Suppressor macrophage treated with lipopolysaccharide for 4 hours (primary cell): ENCODE results near the gene B4GALT7.
"Not testable (repeated sequence)": the region's sequence is repeated elsewhere in the genome, so short reads cannot be mapped to it uniquely, and the experiment has no call there.

ENCODE experiments used
- DNase-seq: peaks from one replicate; pipeline ENCODE4 v3.0.0-alpha.2; 2020

The B4GALT7 gene, protein sequence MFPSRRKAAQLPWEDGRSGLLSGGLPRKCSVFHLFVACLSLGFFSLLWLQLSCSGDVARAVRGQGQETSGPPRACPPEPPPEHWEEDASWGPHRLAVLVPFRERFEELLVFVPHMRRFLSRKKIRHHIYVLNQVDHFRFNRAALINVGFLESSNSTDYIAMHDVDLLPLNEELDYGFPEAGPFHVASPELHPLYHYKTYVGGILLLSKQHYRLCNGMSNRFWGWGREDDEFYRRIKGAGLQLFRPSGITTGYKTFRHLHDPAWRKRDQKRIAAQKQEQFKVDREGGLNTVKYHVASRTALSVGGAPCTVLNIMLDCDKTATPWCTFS

DNA sequence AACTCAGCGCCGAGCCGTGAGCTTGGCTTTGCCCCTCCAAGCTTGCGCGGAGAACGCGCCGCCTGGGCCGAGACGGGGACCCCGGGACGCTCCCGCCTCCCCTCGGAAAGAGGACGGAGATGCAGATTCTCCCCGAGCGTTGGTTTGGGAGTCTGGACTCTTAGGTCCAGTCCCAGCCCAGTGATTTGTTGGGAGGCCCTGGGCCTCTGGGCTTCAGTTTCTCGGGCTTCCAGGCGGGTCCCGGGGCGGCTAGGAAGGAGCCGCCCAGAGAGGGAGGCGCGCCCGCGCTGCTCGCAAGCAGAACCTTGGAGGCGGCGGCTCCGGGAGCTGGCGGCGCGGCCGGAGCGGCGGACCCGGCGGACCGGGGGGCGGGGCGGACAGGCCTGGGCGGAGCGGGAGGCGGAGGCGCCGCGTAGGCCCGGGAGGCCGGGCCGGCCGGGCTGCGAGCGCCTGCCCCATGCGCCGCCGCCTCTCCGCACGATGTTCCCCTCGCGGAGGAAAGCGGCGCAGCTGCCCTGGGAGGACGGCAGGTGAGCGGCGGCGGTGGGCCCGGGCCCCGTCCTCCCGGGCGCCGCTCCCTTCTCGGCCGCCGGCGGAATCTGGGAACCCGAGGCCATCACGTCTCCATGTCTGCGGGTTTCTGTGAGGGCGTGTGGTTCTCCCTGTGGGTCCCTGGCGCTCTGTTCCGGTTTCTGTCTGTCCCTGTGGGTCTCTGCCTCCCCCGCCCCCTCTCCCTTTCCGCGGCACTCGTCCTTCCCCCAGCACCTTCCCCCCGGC lies at the start of gene B4GALT7:
TSS of gene B4GALT7 (plus strand) at position 402 of the 777 bp plus-strand sequence. CDS start at position 481, 79 bp downstream.
- DNase-seq: peak; percentile 91

DNA sequence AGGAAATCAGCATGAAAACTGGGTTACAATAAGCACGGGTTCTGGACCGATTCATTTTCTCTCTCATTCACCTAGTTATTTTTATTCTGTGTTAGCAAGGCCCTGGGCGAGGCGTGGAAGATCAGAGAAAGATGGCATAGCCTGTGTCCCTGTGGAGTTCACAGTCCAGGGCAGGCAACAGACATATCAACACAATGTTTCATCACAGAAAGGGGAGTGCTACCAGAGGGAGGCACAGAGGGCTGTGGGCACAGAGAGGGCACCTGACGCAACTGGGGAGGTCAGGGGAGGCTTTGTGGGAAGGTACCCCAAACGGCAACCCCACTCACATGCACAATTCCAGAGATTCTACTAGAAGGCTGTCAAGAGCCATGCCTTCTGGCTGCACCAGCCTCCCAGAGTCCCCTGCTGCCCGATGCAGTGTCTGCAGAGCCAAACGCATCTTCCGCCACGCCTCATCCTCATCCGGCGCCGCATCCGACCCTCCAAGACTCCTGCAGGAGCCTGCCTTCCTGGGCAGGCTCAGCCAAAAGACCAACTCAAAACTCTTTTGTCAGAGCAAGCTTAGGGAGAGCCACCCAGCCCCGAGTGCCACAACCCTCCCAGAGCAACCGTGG lies 47.0 kb upstream of the B4GALT7 start:
- DNase-seq: no peak

DNA sequence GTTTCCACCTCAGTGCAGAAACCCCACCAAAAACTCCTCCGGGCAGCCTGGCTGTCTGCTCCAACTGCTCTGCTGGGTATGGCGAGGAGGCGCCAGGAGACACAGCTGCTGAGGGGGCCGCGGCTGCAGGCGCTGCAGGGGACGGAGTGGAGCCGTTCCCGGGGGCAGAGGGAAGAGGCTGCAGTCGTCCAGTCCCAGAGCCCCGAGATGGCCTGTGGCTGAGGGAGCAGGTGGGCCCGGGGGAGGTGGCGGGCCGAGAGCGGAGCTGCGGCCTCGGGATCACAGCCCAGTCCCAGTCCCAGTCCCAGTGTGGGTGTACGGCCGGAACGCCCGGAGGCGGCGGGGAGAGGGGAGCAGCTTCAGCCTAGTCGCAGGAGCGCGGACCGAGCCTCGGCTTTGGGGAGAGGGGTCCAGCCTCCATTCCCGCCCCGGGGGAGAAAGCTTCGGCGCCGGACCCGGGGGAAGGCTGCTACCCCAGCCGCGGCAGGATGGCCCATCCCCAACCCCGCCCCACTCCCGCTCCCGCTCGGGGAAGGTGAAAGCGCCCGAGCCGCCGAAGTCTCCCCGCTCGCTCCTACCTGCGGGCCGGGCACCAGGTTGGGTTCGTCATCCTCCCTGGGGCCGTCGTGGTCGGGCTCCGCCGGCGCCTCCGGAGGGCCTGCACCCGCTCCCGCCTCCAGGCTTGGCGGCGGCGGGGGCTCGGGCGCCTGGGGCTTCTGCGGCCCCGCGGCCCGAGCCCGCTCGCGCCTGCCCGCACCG lies 46.1 kb upstream of the B4GALT7 start:
- DNase-seq: peak; percentile 27

DNA sequence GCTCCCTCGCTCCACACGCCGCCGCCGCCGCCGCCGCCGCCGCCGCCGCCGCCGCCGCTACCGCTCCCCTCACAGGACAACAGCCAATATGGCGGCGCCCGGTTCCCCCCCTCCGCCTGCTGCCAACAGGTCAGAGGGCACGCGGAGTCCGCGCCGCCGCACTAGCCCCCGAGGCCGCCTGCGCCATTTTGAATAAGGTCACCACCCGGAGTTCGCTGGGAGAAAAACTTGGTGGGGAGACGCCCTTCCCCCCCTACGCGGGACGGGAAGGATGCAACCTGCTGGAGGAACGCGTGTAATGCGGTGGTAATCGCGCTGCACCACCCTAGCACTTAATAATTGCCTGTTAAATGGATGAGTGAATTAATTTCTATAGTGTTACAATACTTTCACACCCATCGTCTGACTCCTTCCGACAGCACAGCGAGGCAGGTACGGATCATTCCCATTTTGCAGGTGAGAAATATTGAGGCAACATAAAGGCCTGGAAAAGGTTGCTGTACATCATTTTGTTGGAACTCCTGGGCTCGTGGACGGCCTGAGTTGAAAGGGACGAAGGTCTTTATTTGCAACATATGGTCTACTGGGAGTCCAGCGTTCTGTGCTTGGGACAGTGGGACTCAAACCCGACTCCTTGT lies 45.3 kb upstream of the B4GALT7 start, which contains the start of gene FAM193B:
TSS of gene FAM193B (minus strand) at position 90 of the 638 bp plus-strand sequence. CDS start 105 bp downstream, outside the sequence.
- DNase-seq: peak; percentile 95

DNA sequence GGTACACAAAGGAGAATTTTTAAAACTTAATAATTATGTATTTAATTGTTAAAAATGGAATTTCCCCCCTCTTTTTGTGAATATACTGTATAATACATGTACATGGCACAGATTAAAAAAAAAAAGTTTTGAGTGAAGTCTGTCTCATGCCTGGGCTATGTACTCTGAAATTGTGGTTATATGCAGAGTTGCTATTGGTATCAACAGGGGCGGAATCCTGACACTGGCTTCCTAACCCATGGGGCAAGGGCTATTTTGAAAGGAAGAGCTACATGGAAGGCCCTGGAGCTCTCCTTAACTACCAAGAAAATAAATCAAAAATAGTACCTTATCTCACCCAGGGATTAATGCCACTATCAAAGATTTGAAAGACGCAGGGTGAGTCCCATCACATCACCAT lies 44.7 kb upstream of the B4GALT7 start:
- no peak for DNase-seq

DNA sequence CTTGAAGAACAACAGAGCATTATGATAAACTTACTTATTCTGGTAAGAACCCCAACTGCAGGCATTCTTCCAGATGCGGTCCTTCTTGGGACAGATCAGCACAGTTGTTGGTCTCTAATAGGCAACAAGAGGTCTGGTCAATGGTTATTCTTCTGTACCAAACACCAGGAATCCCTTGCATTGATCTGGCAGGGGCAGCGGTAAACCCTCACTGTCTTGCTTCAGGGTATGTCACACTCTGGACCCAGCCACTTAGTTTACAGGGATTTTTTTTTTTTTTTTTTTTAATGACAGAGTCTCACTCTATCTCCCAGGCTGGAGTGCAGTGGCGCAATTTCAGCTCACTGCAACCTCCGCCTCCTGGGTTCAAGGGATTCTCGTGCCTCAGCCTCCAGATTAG lies 44.3 kb upstream of the B4GALT7 start:
- DNase-seq: no peak

DNA sequence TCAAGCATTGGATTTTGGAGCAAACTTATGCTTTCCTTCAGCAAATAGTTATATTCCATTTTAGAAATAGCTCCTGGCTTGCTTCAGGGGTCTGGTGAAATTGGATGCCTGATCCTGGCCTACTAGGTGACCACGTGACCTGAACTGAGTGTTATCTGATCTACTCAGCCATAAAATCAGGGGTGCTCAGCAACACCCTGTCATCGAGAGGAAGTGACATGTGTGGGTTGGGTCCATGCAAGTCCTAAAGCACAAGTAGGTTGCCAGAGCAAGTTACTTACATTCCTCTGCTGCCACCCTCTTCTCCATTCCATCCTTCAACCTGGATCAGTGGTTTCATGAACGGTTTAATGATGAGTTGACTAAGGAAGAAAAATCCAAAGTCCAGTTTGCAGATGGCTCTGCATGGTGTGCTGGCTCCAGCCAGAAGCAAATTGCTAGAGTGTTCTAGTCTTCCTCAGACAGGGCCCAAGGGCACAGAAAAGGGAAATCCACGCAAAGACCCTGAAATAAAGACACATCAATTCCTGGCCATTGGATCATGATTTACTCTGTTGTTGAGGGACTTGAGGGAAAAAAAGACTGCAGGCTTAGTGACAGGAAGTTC lies 42.8 kb upstream of the B4GALT7 start:
- DNase-seq: no peak

DNA sequence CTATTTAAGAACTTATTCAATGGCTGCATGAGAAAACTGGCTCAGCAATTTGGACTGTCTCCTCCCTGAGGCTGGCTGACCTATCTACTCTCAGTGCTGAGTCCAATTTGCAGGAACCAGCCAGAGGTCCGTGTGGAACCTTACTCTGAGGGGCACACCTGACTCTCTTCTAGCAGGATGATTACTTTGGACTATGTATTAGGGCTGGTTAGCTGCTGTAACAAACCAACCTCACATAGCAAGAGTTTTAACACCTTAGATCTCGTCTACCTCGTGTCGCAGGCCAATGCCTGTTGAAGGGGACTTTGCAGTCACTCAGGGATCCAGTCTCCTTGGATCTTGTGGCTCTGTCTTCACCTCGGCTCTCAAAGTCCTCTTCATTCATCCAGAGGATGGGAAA lies 42.1 kb upstream of the B4GALT7 start:
- DNase-seq: no peak

DNA sequence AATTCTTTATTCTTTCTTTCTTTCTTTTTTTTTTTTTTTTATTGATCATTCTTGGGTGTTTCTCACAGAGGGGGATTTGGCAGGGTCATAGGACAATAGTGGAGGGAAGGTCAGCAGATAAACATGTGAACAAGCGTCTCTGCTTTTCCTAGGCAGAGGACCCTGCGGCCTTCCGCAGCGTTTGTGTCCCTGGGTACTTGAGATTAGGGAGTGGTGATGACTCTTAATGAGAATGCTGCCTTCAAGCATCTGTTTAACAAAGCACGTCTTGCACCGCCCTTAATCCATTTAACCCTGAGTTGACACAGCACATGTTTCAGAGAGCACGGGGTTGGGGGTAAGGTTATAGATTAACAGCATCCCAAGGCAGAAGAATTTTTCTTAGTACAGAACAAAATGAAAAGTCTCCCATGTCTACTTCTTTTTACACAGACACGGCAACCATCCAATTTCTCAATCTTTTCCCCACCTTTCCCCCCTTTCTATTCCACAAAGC lies 40.4 kb upstream of the B4GALT7 start:
- DNase-seq: not testable (repeated sequence)

DNA sequence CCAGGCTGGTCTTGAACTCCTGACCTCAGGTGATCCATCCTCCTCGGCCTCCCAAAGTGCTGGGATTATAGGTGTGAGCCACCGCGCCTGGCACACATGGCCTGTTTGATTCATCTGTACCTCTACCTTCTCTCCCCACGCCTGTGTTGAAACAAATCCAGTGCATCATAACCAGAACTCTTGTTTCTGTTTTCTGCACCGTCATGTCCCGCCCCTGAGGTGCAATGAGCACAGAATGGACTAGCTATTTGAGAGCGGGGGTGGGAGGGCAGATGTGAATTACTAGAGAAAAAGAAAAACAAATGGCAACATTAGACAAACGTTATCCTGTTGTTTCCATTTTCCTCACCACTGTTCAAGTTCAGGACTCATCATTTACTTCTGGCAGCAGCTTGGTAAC lies 34.9 kb upstream of the B4GALT7 start:
- no peak for DNase-seq

DNA sequence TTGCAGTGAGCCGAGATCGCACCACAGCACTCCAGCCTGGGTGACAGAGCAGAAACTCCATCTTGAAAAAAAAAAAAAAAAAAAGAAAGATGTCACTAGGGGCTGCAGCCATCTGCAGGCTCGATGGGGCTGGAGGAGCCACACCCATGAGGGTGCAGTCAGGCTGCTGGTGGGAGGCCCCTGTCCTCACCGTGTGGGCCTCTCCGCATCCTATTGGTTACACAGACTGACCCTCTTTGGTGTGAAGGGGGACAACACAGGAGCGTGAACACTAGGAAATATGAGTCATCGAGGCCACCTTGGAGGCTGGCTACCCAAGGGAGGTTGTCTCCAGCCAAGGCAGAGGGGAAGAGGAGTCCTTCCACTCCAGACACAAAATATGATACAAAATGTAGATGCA lies 31.6 kb upstream of the B4GALT7 start:
- DNase-seq: no peak

DNA sequence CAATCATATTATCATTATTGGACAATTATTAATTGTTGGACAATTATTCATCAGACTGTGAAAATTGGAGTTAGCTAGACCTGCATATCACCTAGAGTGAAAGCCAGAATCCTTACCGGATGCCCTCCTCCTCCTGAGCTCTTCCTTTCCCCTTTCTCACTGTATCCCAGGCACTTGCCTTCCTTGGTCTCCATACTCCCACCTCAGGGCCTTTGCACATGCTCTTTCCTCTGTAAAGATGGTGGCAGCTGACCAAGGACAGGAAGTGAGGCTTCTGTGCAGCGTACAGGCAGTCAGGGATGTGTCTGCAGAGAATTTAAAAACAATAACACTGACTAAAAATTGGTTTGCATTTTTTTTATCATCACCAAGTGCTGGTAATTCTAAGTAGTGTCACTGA lies 30.0 kb upstream of the B4GALT7 start:
- DNase-seq: no peak

DNA sequence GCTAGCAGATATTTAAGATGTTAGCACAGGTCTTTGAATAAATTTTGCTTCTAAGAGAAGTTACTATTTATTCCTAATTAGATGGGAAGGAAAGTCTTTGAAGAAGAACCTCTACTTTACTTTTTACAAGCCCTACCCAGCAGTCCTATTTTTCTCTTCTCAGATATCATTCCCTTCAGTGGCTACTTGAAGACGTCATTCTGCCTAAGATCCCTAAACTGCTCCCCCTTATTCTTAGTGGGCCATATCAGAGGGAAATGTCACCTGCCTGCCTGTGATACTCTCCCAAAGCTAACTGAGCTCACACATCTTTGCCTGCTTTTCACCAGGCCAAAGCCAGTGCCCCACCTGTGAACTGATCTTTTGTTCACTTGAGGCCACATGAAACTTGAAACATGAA lies 24.4 kb upstream of the B4GALT7 start:
- no peak for DNase-seq

DNA sequence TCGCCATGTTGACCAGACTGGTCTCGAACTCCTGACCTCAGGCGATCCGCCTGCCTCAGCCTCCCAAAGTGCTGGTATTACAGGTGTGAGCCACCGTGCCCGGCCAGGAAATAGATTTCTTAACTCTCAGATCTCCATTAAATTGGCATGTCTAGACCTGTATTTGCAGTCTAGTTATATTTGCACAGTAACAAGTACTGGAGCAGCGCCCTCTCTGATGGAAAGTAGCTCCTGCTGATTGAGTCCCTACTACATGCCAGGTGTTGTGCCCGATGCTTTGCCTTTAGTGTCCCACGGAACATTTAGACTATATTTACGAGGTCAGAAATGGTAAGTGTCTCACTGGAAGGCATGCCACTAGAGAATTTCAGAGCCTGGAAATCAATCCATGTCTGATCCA lies 23.8 kb upstream of the B4GALT7 start:
- no peak for DNase-seq

DNA sequence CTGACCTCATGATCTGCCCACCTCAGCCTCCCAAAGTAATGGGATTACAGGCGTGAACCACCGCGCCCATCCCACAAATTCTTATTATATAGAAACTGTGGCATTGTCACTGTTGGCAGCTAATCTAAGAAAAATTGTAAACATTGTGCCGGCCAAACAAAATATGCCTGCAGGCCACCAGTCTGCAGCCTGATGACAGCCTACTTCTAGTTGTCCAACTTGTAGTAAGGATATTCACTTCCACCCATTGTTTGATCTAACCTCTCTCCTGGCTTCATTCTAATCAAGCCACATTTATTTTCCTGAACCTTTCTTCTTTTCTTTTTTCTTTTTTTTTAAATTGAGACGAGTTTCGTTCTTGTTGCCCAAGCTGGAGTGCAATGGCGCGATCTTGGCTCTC lies 21.6 kb upstream of the B4GALT7 start:
- no peak for DNase-seq

DNA sequence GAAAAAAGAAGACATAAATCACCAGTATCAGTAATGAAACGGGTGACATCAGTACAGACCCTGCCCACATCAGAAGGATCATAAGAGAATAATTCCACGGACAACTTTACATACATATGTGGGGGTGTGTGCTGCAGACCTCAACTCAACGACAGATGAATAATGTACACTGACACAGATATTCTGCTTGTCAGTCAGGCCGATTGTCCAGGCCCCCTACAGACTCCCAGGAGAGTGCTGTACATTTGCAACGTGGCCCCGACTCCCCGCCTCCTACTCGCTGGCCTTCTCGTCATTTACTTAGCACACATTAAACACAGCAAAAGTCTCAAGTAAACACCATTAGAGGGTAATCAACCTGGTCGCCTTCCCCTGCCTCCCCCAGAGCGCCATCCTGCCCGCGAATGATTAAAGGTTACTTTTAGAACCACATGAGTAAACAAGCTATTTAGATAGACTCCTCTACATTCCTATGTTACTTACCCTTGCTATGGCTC lies 11.5 kb upstream of the B4GALT7 start:
- no peak for DNase-seq

DNA sequence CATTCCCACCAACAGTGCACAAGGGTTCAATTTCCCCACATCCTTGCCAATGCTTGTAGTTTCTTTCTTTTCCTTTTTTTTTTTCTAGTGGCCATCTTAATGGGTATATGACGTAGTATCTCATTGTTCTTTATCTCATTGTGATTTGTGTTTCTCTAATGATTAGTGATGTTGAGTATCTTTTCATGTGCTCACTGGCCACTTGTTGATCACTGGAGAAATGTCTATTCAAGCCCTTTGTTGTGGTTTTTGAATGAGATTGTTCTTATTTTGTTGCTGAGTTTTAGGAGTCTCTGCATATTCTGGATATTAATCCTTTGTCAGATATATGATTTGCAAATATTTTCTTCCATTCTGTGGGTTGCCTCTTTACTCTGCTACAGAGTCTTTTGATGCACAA lies 9.5 kb upstream of the B4GALT7 start:
- no peak for DNase-seq

DNA sequence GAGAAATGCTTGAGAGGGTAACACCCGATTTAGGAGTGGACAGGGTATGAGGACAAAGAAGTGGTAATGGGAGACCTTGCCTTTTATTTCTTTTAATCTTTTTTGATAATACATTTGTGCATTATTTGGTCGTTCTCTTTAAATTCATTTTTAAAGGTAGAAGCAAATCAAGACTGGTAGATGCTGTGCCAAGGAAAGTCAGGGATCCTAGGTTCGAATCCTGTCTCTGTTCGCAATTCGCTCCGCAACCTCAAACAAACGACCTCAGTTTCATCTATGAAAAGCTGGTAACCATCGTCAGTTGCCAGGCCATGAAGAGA lies 8.3 kb upstream of the B4GALT7 start:
- DNase-seq: no peak

DNA sequence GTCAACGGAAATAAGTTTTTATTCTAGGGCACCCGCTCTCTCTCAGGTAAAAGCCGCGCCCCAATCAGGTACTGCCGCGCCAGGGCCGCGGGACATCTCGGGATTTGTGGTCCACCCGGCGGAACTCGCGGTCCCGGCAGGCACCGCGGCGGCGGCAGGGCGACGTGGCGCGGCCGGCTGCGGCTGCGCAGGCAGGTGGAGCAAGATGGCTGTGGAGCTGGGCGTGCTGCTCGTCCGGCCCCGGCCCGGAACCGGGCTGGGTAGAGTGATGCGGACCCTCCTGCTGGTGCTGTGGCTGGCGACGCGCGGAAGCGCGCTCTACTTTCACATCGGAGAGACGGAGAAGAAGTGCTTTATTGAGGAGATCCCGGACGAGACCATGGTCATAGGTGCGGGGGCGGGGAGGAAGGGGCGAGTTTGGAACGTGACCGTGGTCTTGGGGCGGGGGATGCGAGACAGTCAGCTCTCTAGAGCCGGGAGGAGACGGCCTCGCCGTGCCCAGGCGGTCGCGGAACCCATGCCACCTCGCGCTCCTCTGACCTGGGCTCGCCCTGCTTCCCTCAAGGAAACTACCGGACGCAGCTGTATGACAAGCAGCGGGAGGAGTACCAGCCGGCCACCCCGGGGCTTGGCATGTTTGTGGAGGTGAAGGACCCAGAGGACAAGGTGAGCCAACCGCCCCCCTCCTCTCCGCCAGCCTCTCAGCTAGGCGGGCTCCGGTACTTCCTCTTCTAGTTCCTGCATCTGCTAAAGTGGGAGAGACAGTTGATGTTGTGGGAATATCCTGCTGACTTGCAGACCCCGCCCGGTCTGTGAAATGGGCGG lies 7.7 kb upstream of the B4GALT7 start, which contains the start of gene TMED9:
TSS of gene TMED9 (plus strand) at position 194 of the 825 bp plus-strand sequence. CDS start at position 206, 12 bp downstream.
- DNase-seq: peak; percentile 90

DNA sequence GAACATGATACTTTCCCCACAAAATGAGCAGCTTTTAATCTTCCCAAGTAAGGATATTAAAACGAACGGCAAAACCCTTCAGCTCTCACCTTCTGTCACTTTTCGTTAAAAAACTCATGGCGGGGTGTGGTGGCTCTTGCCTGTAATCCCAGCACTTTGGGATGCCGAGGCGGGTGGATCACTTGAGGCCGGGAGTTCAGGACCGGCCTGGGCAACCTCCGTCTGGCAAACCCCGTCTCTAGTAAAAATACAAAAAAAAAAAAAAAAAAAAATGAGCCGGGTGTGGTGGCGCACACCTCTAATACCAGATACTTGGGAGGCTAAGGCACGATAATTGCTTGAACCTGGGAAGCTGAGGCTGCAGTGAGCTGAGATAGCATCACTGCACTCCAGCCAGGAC lies 7.0 kb upstream of the B4GALT7 start:
- no peak for DNase-seq

DNA sequence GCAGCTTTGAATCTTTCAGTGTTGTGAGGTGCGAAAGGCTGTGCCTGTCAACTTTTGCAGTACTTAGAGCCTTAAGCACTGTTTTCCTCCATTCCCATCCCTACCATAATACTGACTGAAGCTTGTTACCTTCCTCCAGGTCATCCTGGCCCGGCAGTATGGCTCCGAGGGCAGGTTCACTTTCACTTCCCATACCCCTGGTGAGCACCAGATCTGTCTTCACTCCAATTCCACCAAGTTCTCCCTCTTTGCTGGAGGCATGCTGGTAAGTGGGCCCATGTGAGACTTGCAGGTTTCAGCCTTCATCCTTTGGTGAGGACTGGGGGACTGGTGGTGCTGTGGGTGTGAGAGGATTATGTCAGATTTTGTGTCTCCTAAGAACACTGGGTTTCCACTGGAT lies 6.4 kb upstream of the B4GALT7 start:
- no peak for DNase-seq
